Psoas muscle (tissue), 8 donors: ENCODE results near the gene CHERP. TPM values are rescaled to one million over a fixed set of nuclear protein-coding genes. Genes with fewer than 3 reads are reported as not detected.
"Not testable (repeated sequence)": the region's sequence is repeated elsewhere in the genome, so short reads cannot be mapped to it uniquely, and the experiment has no call there.

Experiments
- ATAC-seq, 4 donors: fragments of 200-7000 bp; cut with Tn5 transposase; one replicate each; pipeline ENCODE4 v1.9.1; 2020; ENCODE audit warnings: moderate library complexity in 3 of 4, mild to moderate bottlenecking in 2 of 4
- DNase-seq, 2 donors: peaks; one replicate each; pipeline ENCODE4 v3.0.0-alpha.2; 2020
- H3K27ac ChIP-seq: fragments of 200-600 bp; one replicate; pipeline ENCODE4 v1.8.0; 2022
- H3K27me3 ChIP-seq, 3 donors: fragments of 200-600 bp in 1 of 3; one replicate each; pipeline versions ENCODE4 v1.6.1 to v1.8.0; 2013 to 2022; ENCODE audit warnings: low read length in 2 of 3, mild to moderate bottlenecking in 2 of 3, moderate library complexity in 1 of 3; ENCODE audit not compliant: insufficient read depth in 3 of 3
- H3K36me3 ChIP-seq, 2 donors: fragments of 200-600 bp in 1 of 2; one replicate each; pipeline versions ENCODE4 v1.6.1 to v1.8.0; 2013 to 2022; ENCODE audit warnings: low read depth in 1 of 2, mild to moderate bottlenecking in 1 of 2, moderate library complexity in 1 of 2; ENCODE audit not compliant: insufficient read depth in 1 of 2
- H3K4me1 ChIP-seq: fragments of 200-600 bp; one replicate; pipeline ENCODE4 v1.8.0; 2022
- H3K4me3 ChIP-seq: fragments of 200-600 bp; one replicate; pipeline ENCODE4 v1.8.0; 2022; ENCODE audit warnings: mild to moderate bottlenecking
- H3K9me3 ChIP-seq: fragments of 200-600 bp; one replicate; pipeline ENCODE4 v1.8.0; 2022
- WGBS, 3 donors: extraction: QIAGEN DNeasy Blood & Tissue Kit; methylation state at CpG; one replicate each; pipeline versions ENCODE4 v1.1.6 to v1.1.7; 2013; 5-methylcytosine and 5-hydroxymethylcytosine counted together
- intact Hi-C, 2 donors: fragments of 100-400 bp; cut with DNase I; formaldehyde crosslinking; loops; one replicate each; pipeline versions ENCODE4 v1.11.0 to v1.14.2; 2022
- polyA plus RNA-seq, 3 donors: library from polyadenylated mRNA; stranded (reverse); fragments of 200-250 nt; gene quantifications; one replicate each; pipeline ENCODE4 v1.2.3, GENCODE V29; 2013
- total RNA-seq, 4 donors: library from RNA; stranded (reverse); fragmentation: NEBNext Ultra II Directional in 2 of 4; extraction: Animal tissue kit (Norgen Biotek cat#: 25700) in 2 of 4; gene quantifications; one replicate each; pipeline versions ENCODE4 v1.2.1 to v1.2.4, GENCODE V29; 2021 to 2023
- TF ChIP-seq, protein P1 (sequence below): fragments of 200-600 bp; IDR thresholded peaks from one replicate; pipeline ENCODE4 v1.8.0; 2022; ENCODE audit warnings: antibody characterized with exemption
- donor health status: healthy with polysubstance abuse.
- donor health status: DM: no; HTN: no; CAD: no; lungs with moderate emphysema.
- donor health status: Bipolar disorder and iron deficiency.
- donor health status: healthy.
- donor health status: DM: yes; HTN: yes; CAD: no.
- donor health status: DM: no; HTN: no; CAD: no.
- donor health status: DM: no; HTN: no; CAD: no.
- donor health status: DM: yes; HTN: yes; CAD: no.

The CHERP gene
- total and polyA plus RNA-seq, 7 donors = 17.0 to 36.2 (median 30.1) TPM

DNA sequence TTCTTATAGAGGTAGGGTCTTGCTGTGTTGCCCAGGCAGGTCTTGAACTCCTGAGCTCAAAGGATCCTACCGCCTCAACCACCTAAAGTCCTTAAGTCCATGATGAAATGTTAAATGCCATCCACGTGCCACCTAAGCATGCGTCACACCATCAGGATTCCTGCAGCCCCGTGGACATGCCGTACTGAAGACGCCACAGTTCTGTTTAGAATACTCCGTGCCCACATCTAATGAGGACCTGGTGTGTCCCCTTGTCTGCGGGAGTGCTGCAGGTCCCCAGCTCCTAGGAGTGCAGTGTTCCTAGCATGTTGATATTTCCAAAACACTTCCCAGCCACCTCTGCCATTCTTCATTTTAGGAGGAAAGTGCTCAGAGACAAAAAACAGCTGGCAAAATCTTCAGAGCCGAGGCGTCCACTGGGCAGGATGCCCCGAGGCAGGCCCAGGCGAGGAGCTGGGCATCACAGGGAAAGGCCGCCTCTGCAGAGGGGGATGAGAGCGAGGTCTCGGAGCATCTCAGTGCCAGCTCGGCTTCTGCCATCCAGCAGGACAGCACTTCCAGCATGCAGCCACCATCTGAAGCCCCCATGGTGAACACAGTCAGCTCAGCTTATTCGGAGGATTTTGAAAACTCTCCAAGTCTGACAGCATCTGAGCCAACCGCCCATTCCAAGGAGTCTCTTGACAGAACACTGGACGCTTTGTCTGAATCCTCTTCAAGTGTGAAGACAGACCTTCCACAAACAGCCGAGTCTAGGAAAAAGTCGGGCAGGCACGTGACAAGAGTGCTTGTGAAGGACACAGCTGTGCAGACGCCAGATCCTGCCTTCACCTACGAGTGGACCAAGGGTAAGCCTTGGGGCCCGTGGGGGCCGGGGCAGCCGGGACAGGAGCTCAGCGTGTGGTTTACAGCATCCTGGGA, 32.8 kb downstream of the CHERP start:
- Histone ChIP-seq H3K4me3 (no peak overlapping the region), H3K27me3 (no peaks in the 10 kb centered on the region), H3K4me1 (no peaks in the 10 kb centered on the region), H3K36me3 (peaks cover 0 to 57% of the 10 kb centered on the region in 2 donors), H3K9me3 (no peaks in the 10 kb centered on the region), H3K27ac (no peak overlapping the region)
- ATAC-seq (no peak), DNase-seq (no peak)
- WGBS, 3 donors = 83 to 85% (median 84%) methylated on average over 28 of the region's 28 CpGs
- intact Hi-C loops = no loop called here
- TF ChIP-seq, protein P1, sequence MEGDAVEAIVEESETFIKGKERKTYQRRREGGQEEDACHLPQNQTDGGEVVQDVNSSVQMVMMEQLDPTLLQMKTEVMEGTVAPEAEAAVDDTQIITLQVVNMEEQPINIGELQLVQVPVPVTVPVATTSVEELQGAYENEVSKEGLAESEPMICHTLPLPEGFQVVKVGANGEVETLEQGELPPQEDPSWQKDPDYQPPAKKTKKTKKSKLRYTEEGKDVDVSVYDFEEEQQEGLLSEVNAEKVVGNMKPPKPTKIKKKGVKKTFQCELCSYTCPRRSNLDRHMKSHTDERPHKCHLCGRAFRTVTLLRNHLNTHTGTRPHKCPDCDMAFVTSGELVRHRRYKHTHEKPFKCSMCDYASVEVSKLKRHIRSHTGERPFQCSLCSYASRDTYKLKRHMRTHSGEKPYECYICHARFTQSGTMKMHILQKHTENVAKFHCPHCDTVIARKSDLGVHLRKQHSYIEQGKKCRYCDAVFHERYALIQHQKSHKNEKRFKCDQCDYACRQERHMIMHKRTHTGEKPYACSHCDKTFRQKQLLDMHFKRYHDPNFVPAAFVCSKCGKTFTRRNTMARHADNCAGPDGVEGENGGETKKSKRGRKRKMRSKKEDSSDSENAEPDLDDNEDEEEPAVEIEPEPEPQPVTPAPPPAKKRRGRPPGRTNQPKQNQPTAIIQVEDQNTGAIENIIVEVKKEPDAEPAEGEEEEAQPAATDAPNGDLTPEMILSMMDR = no peak

DNA sequence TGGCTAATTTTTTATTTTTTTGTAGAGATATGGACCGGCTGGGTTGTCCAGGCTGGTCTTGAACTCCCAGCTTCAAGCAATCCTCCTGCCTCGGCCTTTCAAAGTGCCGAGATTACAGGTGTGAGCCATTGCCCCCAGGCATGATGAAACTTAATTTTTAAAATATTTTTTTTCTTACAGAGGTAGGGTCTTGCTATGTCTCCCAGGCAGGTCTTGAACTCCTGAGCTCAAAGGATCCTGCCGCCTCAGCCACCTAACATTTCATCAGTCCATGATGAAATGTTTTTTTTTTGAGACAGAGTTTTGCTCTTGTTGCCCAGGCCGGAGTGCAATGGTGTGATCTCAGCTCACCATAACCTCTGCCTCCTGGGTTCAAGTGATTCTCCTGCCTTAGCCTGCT, 33.7 kb downstream of the CHERP start:
- DNase-seq = no peak
- ATAC-seq = no peak
- Histone ChIP-seq H3K9me3 (no peaks in the 10 kb centered on the region), H3K36me3 (peaks cover 0 to 54% of the 10 kb centered on the region in 2 donors), H3K4me1 (no peaks in the 10 kb centered on the region), H3K27me3 (no peaks in the 10 kb centered on the region), H3K27ac (no peak overlapping the region), H3K4me3 (no peak overlapping the region)
- WGBS, 3 donors = 95 to 98% (median 97%) methylated on average over 5 of the region's 5 CpGs
- intact Hi-C loops = no loop called here
- TF ChIP-seq, protein P1 = no peak

- H3K9me3 ChIP-seq = no peaks in the 10 kb centered on the region
- H3K27me3 ChIP-seq = no peaks in the 10 kb centered on the region
- intact Hi-C loops = no loop called here
- H3K4me1 ChIP-seq = no peaks in the 10 kb centered on the region
- DNase-seq = no peak
- H3K4me3 ChIP-seq = no peak overlapping the region
- H3K36me3 ChIP-seq = peaks cover 0 to 54% of the 10 kb centered on the region in 2 donors
- 74 to 89% (median 81%) methylated on average over 6 of the region's 6 CpGs for WGBS, 3 donors
- no peak overlapping the region for H3K27ac ChIP-seq
- ATAC-seq = peak; percentile 61 to 92 (median 86)
- TF ChIP-seq, protein P1 = no peak
Measured at GRCh38 chr19:16506961-16507360, 35.3 kb downstream of the CHERP start.

- H3K27me3 ChIP-seq, DNase-seq, H3K4me3 ChIP-seq, H3K9me3 ChIP-seq, H3K4me1 ChIP-seq, intact Hi-C loops: not testable (repeated sequence)
- Histone ChIP-seq H3K36me3 (peaks cover 0 to 54% of the 10 kb centered on the region in 2 donors), H3K27ac (peak overlapping the region; percentile 23)
- ATAC-seq = peak in 2 of 4 donors; percentile 8 to 16
- WGBS, 3 donors = 82 to 90% (median 84%) methylated on average over 11 of the region's 11 CpGs
Measured at GRCh38 chr19:16506161-16506560, 36.1 kb downstream of the CHERP start.

GRCh38 chr19:16504271-16504670, 38.0 kb downstream of the CHERP start:
- peaks cover 0 to 43% of the 10 kb centered on the region in 2 donors for H3K36me3 ChIP-seq
- H3K27me3 ChIP-seq = no peaks in the 10 kb centered on the region
- TF ChIP-seq, protein P1 = no peak
- no peak for ATAC-seq
- H3K4me1 ChIP-seq = no peaks in the 10 kb centered on the region
- no peak overlapping the region for H3K27ac ChIP-seq
- no peak overlapping the region for H3K4me3 ChIP-seq
- H3K9me3 ChIP-seq = no peaks in the 10 kb centered on the region
- no peak for DNase-seq
- 88 to 89% (median 88%) methylated on average over 3 of the region's 3 CpGs for WGBS, 3 donors
- intact Hi-C loops = no loop called here
